HEK293 (cell line): ENCODE measurements around the gene RIN3.

Experiments used
- CTCF ChIA-PET: fragments of 350-600 bp; formaldehyde crosslinking; extraction: SDS; loops from one replicate; lab custom pipeline; 2021; ENCODE audit warnings: antibody characterized with exemption; lab: Yijun Ruan, JAX
- POLR2A ChIA-PET: fragments of 300-600 bp; formaldehyde crosslinking; extraction: SDS; loops from one replicate; lab custom pipeline; 2020; ENCODE audit warnings: antibody characterized with exemption, inconsistent platforms; lab: Yijun Ruan, JAX
- H3K27ac ChIP-seq: fragments of 200-500 bp; sonication (Bioruptor generic); 2 replicates; pipeline ENCODE4 v1.5.1; 2014; ENCODE audit warnings: low read depth, low read length, control low read depth, inconsistent platforms; ENCODE audit errors: extremely low read depth
- H3K36me3 ChIP-seq, 2 experiments: fragments of 200-500 bp in 1 of 2; sonication (Bioruptor generic) in 1 of 2; 1 replicate in 1 of 2; 2 replicates in 1 of 2; pipeline ENCODE4 v1.5.1; 2014 to 2017; ENCODE audit warnings: inconsistent platforms in 2 of 2, low read length in 2 of 2; ENCODE audit not compliant: control insufficient read depth in 2 of 2, insufficient read depth in 1 of 2
- H3K4me1 ChIP-seq: fragments of 200-500 bp; sonication (Bioruptor generic); 2 replicates; pipeline ENCODE4 v1.5.1; 2014; ENCODE audit warnings: mild to moderate bottlenecking, low read length, inconsistent platforms; ENCODE audit not compliant: control insufficient read depth, insufficient read depth
- H3K4me3 ChIP-seq: 2 replicates; pipeline ENCODE4 v1.5.1; 2011; ENCODE audit warnings: low read depth, mild to moderate bottlenecking, control low read depth, low read length, moderate library complexity
- H3K9me3 ChIP-seq: fragments of 200-500 bp; sonication (Bioruptor generic); 2 replicates; pipeline ENCODE4 v1.5.1; 2014; ENCODE audit warnings: low read depth, low read length, inconsistent platforms; ENCODE audit not compliant: control insufficient read depth, insufficient read depth
- KLF16 ChIP-seq: fragments of 450-650 bp; formaldehyde crosslinking; IDR thresholded peaks from 2 replicates; pipeline ENCODE4 v1.5.1; 2017; ENCODE audit warnings: missing biosample characterization, missing genetic modification characterization
- PRDM1 ChIP-seq: fragments of 450-650 bp; formaldehyde crosslinking; IDR thresholded peaks from 2 replicates; pipeline ENCODE4; 2016; ENCODE audit warnings: missing biosample characterization, missing genetic modification characterization
- SALL2 ChIP-seq: fragments of 450-650 bp; formaldehyde crosslinking; IDR thresholded peaks from 2 replicates; pipeline ENCODE4 v1.5.0; 2017; ENCODE audit warnings: missing biosample characterization, mild to moderate bottlenecking, missing genetic modification characterization, borderline replicate concordance
- YY1 ChIP-seq: fragments of 450-650 bp; formaldehyde crosslinking; IDR thresholded peaks from 2 replicates; pipeline ENCODE4 v1.5.1; 2018; ENCODE audit warnings: missing biosample characterization, missing genetic modification characterization
- ZNF157 ChIP-seq: fragments of 450-650 bp; formaldehyde crosslinking; IDR thresholded peaks from 2 replicates; pipeline ENCODE4 v1.5.1; 2016; ENCODE audit warnings: missing biosample characterization, missing genetic modification characterization
- ZNF184 ChIP-seq: fragments of 450-650 bp; IDR thresholded peaks from 2 replicates; pipeline ENCODE4 v1.5.1; 2018; ENCODE audit warnings: missing biosample characterization, mild to moderate bottlenecking, missing genetic modification characterization
- ZNF19 ChIP-seq: fragments of 450-650 bp; formaldehyde crosslinking; IDR thresholded peaks from 2 replicates; pipeline ENCODE4; 2016; ENCODE audit warnings: missing biosample characterization, missing genetic modification characterization, low read depth
- ZNF292 ChIP-seq: fragments of 450-650 bp; formaldehyde crosslinking; IDR thresholded peaks from 2 replicates; pipeline ENCODE4 v1.5.1; 2016; ENCODE audit warnings: low read depth, missing biosample characterization, missing genetic modification characterization, borderline replicate concordance
- ZNF302 ChIP-seq: fragments of 450-650 bp; formaldehyde crosslinking; IDR thresholded peaks from 2 replicates; pipeline ENCODE4 v1.5.1; 2016; ENCODE audit warnings: missing biosample characterization, missing genetic modification characterization, low read depth
- ZNF341 ChIP-seq: fragments of 450-650 bp; formaldehyde crosslinking; IDR thresholded peaks from 2 replicates; pipeline ENCODE4; 2016; ENCODE audit warnings: low read depth, missing biosample characterization, missing genetic modification characterization
- ZNF37A ChIP-seq: fragments of 450-650 bp; IDR thresholded peaks from 2 replicates; pipeline ENCODE4 v1.5.1; 2018; ENCODE audit warnings: missing biosample characterization, missing genetic modification characterization
- ZNF404 ChIP-seq: fragments of 450-650 bp; formaldehyde crosslinking; IDR thresholded peaks from 2 replicates; pipeline ENCODE4 v1.5.1; 2017; ENCODE audit warnings: missing biosample characterization, missing genetic modification characterization
- ZNF423 ChIP-seq: fragments of 450-650 bp; formaldehyde crosslinking; IDR thresholded peaks from 2 replicates; pipeline ENCODE4 v1.5.1; 2016; ENCODE audit warnings: missing biosample characterization, missing genetic modification characterization
- ZNF501 ChIP-seq: fragments of 450-650 bp; formaldehyde crosslinking; IDR thresholded peaks from 2 replicates; pipeline ENCODE4 v1.5.1; 2016; ENCODE audit warnings: missing biosample characterization, missing genetic modification characterization
- ZNF521 ChIP-seq: fragments of 450-650 bp; formaldehyde crosslinking; IDR thresholded peaks from 2 replicates; pipeline ENCODE4 v1.5.1; 2017; ENCODE audit warnings: missing biosample characterization, mild to moderate bottlenecking, missing genetic modification characterization
- ZNF596 ChIP-seq: fragments of 450-650 bp; IDR thresholded peaks from 2 replicates; pipeline ENCODE4 v1.5.0; 2018; ENCODE audit warnings: missing biosample characterization, mild to moderate bottlenecking, missing genetic modification characterization, moderate library complexity
- ZNF747 ChIP-seq: fragments of 450-650 bp; formaldehyde crosslinking; IDR thresholded peaks from 2 replicates; pipeline ENCODE4 v1.5.1; 2016; ENCODE audit warnings: missing biosample characterization, missing genetic modification characterization
- TF ChIP-seq, protein P1 (sequence below): fragments of 450-650 bp; formaldehyde crosslinking; IDR thresholded peaks from 2 replicates; pipeline ENCODE4 v1.5.1; 2016; ENCODE audit warnings: missing biosample characterization, missing genetic modification characterization, borderline replicate concordance
- TF ChIP-seq, protein P2 (sequence below): fragments of 450-650 bp; formaldehyde crosslinking; IDR thresholded peaks from 2 replicates; pipeline ENCODE4 v1.5.1; 2017; ENCODE audit warnings: missing biosample characterization, missing genetic modification characterization
- TF ChIP-seq, protein P3 (sequence below): fragments of 450-650 bp; formaldehyde crosslinking; IDR thresholded peaks from 2 replicates; pipeline ENCODE4 v1.5.1; 2016; ENCODE audit warnings: missing biosample characterization, missing genetic modification characterization, low read depth

RIN3 gene

DNA sequence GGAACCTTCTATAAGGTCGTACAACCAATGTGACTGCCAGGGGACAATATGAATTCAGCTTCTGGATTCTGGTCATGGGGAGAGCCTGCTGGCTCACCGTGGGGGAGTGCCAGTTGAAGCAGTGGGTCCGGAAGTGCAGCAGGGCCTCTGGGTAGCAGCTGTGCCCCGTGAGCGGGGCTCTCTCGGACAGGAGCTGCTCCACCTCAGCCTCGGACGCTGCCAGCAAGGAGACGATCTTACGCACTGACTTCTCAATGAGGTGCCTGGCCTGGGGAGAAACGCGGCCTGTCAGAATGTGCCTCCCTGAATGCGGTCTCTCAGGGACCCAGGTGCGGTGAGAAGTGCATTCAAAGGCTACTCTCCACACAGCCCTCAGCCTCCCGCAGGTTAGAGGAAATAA lies 192.8 kb downstream of the RIN3 start:
- CTCF ChIA-PET: no interaction called here
- peaks cover 0 to 56% of the 10 kb centered on the region in 2 experiments; a peak in 2 of 3 replicates for H3K36me3 ChIP-seq
- POLR2A ChIA-PET: interaction anchor here (0.8 kb wide), 1 partner anchor 12 kb away, joined by 3 read pairs; no protein-coding TSS in a partner anchor
- no peaks in the 10 kb centered on the region for H3K4me1 ChIP-seq
- H3K9me3 ChIP-seq: no peaks in the 10 kb centered on the region
- no peak for TF ChIP-seq ZNF404 (tag by site-specific recombination)
- TF ChIP-seq, protein P1, sequence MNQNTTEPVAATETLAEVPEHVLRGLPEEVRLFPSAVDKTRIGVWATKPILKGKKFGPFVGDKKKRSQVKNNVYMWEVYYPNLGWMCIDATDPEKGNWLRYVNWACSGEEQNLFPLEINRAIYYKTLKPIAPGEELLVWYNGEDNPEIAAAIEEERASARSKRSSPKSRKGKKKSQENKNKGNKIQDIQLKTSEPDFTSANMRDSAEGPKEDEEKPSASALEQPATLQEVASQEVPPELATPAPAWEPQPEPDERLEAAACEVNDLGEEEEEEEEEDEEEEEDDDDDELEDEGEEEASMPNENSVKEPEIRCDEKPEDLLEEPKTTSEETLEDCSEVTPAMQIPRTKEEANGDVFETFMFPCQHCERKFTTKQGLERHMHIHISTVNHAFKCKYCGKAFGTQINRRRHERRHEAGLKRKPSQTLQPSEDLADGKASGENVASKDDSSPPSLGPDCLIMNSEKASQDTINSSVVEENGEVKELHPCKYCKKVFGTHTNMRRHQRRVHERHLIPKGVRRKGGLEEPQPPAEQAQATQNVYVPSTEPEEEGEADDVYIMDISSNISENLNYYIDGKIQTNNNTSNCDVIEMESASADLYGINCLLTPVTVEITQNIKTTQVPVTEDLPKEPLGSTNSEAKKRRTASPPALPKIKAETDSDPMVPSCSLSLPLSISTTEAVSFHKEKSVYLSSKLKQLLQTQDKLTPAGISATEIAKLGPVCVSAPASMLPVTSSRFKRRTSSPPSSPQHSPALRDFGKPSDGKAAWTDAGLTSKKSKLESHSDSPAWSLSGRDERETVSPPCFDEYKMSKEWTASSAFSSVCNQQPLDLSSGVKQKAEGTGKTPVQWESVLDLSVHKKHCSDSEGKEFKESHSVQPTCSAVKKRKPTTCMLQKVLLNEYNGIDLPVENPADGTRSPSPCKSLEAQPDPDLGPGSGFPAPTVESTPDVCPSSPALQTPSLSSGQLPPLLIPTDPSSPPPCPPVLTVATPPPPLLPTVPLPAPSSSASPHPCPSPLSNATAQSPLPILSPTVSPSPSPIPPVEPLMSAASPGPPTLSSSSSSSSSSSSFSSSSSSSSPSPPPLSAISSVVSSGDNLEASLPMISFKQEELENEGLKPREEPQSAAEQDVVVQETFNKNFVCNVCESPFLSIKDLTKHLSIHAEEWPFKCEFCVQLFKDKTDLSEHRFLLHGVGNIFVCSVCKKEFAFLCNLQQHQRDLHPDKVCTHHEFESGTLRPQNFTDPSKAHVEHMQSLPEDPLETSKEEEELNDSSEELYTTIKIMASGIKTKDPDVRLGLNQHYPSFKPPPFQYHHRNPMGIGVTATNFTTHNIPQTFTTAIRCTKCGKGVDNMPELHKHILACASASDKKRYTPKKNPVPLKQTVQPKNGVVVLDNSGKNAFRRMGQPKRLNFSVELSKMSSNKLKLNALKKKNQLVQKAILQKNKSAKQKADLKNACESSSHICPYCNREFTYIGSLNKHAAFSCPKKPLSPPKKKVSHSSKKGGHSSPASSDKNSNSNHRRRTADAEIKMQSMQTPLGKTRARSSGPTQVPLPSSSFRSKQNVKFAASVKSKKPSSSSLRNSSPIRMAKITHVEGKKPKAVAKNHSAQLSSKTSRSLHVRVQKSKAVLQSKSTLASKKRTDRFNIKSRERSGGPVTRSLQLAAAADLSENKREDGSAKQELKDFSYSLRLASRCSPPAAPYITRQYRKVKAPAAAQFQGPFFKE (tag by site-specific recombination): no peak
- no peak for TF ChIP-seq ZNF501
- no peak for TF ChIP-seq ZNF292
- TF ChIP-seq, protein P2, sequence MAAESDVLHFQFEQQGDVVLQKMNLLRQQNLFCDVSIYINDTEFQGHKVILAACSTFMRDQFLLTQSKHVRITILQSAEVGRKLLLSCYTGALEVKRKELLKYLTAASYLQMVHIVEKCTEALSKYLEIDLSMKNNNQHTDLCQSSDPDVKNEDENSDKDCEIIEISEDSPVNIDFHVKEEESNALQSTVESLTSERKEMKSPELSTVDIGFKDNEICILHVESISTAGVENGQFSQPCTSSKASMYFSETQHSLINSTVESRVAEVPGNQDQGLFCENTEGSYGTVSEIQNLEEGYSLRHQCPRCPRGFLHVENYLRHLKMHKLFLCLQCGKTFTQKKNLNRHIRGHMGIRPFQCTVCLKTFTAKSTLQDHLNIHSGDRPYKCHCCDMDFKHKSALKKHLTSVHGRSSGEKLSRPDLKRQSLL (tag by site-specific recombination): no peak
- no peak for TF ChIP-seq ZNF747
- no peak for TF ChIP-seq ZNF521 (tag by site-specific recombination)
- TF ChIP-seq ZNF423: no peak
- TF ChIP-seq, all 188 proteins: peak for 0
- Histone ChIP-seq H3K27ac (no peak overlapping the region), H3K4me3 (no peak overlapping the region)

DNA sequence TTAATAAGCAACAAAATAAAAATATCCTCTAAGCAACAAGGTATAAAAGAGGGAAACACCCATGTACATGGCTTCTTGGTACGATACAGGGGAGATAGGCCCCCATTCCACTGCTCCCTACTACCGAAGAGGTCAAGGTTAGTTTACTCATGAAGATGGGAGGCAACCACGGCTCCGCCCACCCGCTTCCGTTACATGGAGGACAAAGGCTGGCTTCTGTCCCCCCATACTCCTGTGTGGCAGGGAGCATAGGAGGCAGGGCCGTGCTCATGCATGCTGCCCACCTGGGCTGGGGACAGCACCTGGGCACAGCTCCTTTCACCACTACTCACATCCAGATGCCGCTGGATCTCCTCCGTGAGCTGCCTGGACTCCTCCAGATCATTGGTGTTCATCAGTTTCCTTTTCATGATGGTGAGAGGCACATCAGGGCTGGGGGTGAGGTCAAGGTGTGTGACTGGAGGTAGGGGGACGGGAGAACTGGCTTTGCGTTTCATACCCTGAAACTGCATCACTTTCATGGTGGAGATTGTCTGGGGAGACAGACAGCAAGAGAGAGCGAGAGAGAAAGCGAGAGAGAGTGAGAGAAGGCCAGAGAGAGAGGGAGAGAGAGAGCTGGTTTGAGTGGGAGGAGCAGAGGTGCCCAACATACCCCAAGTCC lies 195.9 kb downstream of the RIN3 start:
- ChIA-PET POLR2A (interaction anchor here (1.6 kb wide), 1 partner anchor 39 kb away, joined by 3 read pairs; the partner anchor contains the start of gene LGMN), CTCF (interaction anchor here (0.7 kb wide), 2 partner anchors 23 to 574 kb away, joined by 4 to 5 read pairs; no protein-coding TSS in a partner anchor)
- Histone ChIP-seq H3K9me3 (no peaks in the 10 kb centered on the region), H3K36me3 (peaks cover 0 to 73% of the 10 kb centered on the region in 2 experiments; a peak in 2 of 3 replicates), H3K4me3 (no peak overlapping the region), H3K4me1 (no peaks in the 10 kb centered on the region), H3K27ac (no peak overlapping the region)
- TF ChIP-seq PRDM1 (peak; percentile 95), YY1 (tag by site-specific recombination) (no peak), ZNF596 (tag by site-specific recombination) (0 out of 2 replicates have a peak, but pooled peaks have one; percentile 27), ZNF37A (tag by site-specific recombination) (no peak), ZNF501 (no peak)
- TF ChIP-seq, protein P3, sequence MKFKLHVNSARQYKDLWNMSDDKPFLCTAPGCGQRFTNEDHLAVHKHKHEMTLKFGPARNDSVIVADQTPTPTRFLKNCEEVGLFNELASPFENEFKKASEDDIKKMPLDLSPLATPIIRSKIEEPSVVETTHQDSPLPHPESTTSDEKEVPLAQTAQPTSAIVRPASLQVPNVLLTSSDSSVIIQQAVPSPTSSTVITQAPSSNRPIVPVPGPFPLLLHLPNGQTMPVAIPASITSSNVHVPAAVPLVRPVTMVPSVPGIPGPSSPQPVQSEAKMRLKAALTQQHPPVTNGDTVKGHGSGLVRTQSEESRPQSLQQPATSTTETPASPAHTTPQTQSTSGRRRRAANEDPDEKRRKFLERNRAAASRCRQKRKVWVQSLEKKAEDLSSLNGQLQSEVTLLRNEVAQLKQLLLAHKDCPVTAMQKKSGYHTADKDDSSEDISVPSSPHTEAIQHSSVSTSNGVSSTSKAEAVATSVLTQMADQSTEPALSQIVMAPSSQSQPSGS (tag by site-specific recombination): no peak

DNA sequence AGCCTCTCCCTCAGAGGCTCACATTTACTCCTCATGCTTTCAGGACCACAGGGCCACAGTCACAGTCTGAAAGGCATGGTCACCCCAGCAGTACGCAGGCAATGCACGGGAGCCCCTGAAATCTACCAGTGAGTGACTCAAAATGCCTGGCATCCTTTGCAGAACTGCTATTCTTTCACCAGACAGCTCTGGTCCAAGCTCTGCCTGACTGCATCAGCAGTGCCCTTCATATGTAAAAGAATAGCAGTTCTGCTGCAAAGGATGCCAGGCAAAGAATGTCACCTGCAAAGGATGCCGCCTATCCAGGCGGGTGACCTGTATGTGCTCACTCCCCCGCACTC lies 196.4 kb downstream of the RIN3 start:
- H3K27ac ChIP-seq: no peak overlapping the region
- CTCF ChIA-PET: no interaction called here
- H3K36me3 ChIP-seq: peaks cover 0 to 68% of the 10 kb centered on the region in 2 experiments; a peak in 2 of 3 replicates
- TF ChIP-seq ZNF341 (tag by site-specific recombination) (no peak), KLF16 (no peak), ZNF302 (tag by site-specific recombination) (no peak), SALL2 (tag by site-specific recombination) (no peak), ZNF184 (tag by site-specific recombination) (no peak), ZNF19 (tag by site-specific recombination) (no peak), ZNF157 (tag by site-specific recombination) (0 out of 2 replicates have a peak, but pooled peaks have one; percentile 19)
- no peak overlapping the region for H3K4me3 ChIP-seq
- POLR2A ChIA-PET: no interaction called here
- no peaks in the 10 kb centered on the region for H3K4me1 ChIP-seq
- no peaks in the 10 kb centered on the region for H3K9me3 ChIP-seq
